ENCODE measurements around the gene EFHD1. TPM values are rescaled to one million over a fixed set of nuclear protein-coding genes. Genes with fewer than 3 reads are reported as not detected.

The EFHD1 gene
- 1 to 10 TPM in 1 of 2 donors, under 1 TPM in 1; 0.71 to 1.1 TPM for total RNA-seq

GRCh38 chr2:232633413-232634205 is at the start of gene EFHD1:
TSS of gene EFHD1 (plus strand) at chr2:232633604. CDS start at chr2:232633705, 101 bp downstream.
- ATAC-seq (replicated peaks), result peak; percentile 78
- H3K27me3 Mint-ChIP-seq, result peaks cover 29% of the 10 kb centered on the region
- no peak within 1 kb of the TSS for H3K27ac Mint-ChIP-seq
- H3K9me3 Mint-ChIP-seq, result no peaks in the 10 kb centered on the region
- peak within 1 kb of the TSS; percentile 43 for H3K4me3 Mint-ChIP-seq
- H3K4me1 Mint-ChIP-seq, result peaks cover 6% of the 10 kb centered on the region
- no peaks in the 10 kb centered on the region for H3K36me3 Mint-ChIP-seq (ENCODE audit: low read depth)

- Mint-ChIP-seq H3K9me3 (no peaks in the 10 kb centered on the region), H3K36me3 (ENCODE audit: low read depth) (peaks cover 44% of the 10 kb centered on the region), H3K27ac (no peak overlapping the region), H3K27me3 (no peaks in the 10 kb centered on the region), H3K4me3 (no peak overlapping the region), H3K4me1 (peaks cover 8% of the 10 kb centered on the region)
- no peak for ATAC-seq (replicated peaks)
Observed at GRCh38 chr2:232584238-232584637, 49.2 kb upstream of the EFHD1 start.

GRCh38 chr2:232586943-232587505 is 46.4 kb upstream of the EFHD1 start:
- Mint-ChIP-seq H3K27me3 (no peaks in the 10 kb centered on the region), H3K9me3 (no peaks in the 10 kb centered on the region), H3K4me3 (no peak overlapping the region), H3K36me3 (ENCODE audit: low read depth) (peaks cover 26% of the 10 kb centered on the region), H3K4me1 (peaks cover 3% of the 10 kb centered on the region), H3K27ac (no peak overlapping the region)
- no peak for ATAC-seq (replicated peaks)

- Mint-ChIP-seq H3K4me1 (peaks cover 3% of the 10 kb centered on the region), H3K27ac (no peak overlapping the region), H3K4me3 (no peak overlapping the region), H3K27me3 (no peaks in the 10 kb centered on the region), H3K9me3 (no peaks in the 10 kb centered on the region), H3K36me3 (ENCODE audit: low read depth) (peaks cover 21% of the 10 kb centered on the region)
- ATAC-seq (replicated peaks), result no peak
Observed at GRCh38 chr2:232587512-232587911, 45.9 kb upstream of the EFHD1 start.

- peaks cover 7% of the 10 kb centered on the region for H3K4me1 Mint-ChIP-seq
- H3K27ac Mint-ChIP-seq, result no peak overlapping the region
- H3K4me3 Mint-ChIP-seq, result no peak overlapping the region
- no peaks in the 10 kb centered on the region for H3K9me3 Mint-ChIP-seq
- no peak for ATAC-seq (replicated peaks)
- H3K27me3 Mint-ChIP-seq, result no peaks in the 10 kb centered on the region
- H3K36me3 Mint-ChIP-seq (ENCODE audit: low read depth), result peaks cover 16% of the 10 kb centered on the region
Observed at GRCh38 chr2:232588031-232588430, 45.4 kb upstream of the EFHD1 start.

GRCh38 chr2:232588680-232589585 is 44.5 kb upstream of the EFHD1 start:
- Mint-ChIP-seq H3K4me3 (no peak overlapping the region), H3K27me3 (no peaks in the 10 kb centered on the region), H3K36me3 (ENCODE audit: low read depth) (peaks cover 7% of the 10 kb centered on the region), H3K27ac (no peak overlapping the region), H3K9me3 (no peaks in the 10 kb centered on the region), H3K4me1 (peaks cover 11% of the 10 kb centered on the region)
- ATAC-seq (replicated peaks), result no peak

GRCh38 chr2:232592772-232593395 is 40.5 kb upstream of the EFHD1 start:
- H3K27me3 Mint-ChIP-seq, result no peaks in the 10 kb centered on the region
- H3K36me3 Mint-ChIP-seq (ENCODE audit: low read depth), result no peaks in the 10 kb centered on the region
- H3K9me3 Mint-ChIP-seq, result no peaks in the 10 kb centered on the region
- peaks cover 11% of the 10 kb centered on the region for H3K4me1 Mint-ChIP-seq
- peak overlapping the region; percentile 89 for H3K27ac Mint-ChIP-seq
- H3K4me3 Mint-ChIP-seq, result peak overlapping the region; percentile 23
- ATAC-seq (replicated peaks), result peak; percentile 93

GRCh38 chr2:232593982-232594381 is 39.4 kb upstream of the EFHD1 start:
- Mint-ChIP-seq H3K4me1 (peaks cover 8% of the 10 kb centered on the region), H3K4me3 (no peak overlapping the region), H3K27me3 (no peaks in the 10 kb centered on the region), H3K36me3 (ENCODE audit: low read depth) (no peaks in the 10 kb centered on the region), H3K27ac (no peak overlapping the region), H3K9me3 (no peaks in the 10 kb centered on the region)
- no peak for ATAC-seq (replicated peaks)

- Mint-ChIP-seq H3K27ac (no peak overlapping the region), H3K4me1 (peaks cover 8% of the 10 kb centered on the region), H3K27me3 (no peaks in the 10 kb centered on the region), H3K4me3 (no peak overlapping the region), H3K36me3 (ENCODE audit: low read depth) (no peaks in the 10 kb centered on the region), H3K9me3 (no peaks in the 10 kb centered on the region)
- ATAC-seq (replicated peaks), result no peak
Observed at GRCh38 chr2:232597362-232598079, 35.9 kb upstream of the EFHD1 start.

GRCh38 chr2:232598293-232598692 is 35.1 kb upstream of the EFHD1 start:
- Mint-ChIP-seq H3K27me3 (no peaks in the 10 kb centered on the region), H3K36me3 (ENCODE audit: low read depth) (no peaks in the 10 kb centered on the region), H3K4me1 (peaks cover 2% of the 10 kb centered on the region), H3K4me3 (no peak overlapping the region), H3K27ac (no peak overlapping the region), H3K9me3 (no peaks in the 10 kb centered on the region)
- ATAC-seq (replicated peaks), result no peak

- H3K4me3 Mint-ChIP-seq, result no peak overlapping the region
- no peaks in the 10 kb centered on the region for H3K27me3 Mint-ChIP-seq
- no peaks in the 10 kb centered on the region for H3K9me3 Mint-ChIP-seq
- H3K4me1 Mint-ChIP-seq, result no peaks in the 10 kb centered on the region
- H3K27ac Mint-ChIP-seq, result no peak overlapping the region
- ATAC-seq (replicated peaks), result no peak
- no peaks in the 10 kb centered on the region for H3K36me3 Mint-ChIP-seq (ENCODE audit: low read depth)
Observed at GRCh38 chr2:232600053-232600773, 33.2 kb upstream of the EFHD1 start.

GRCh38 chr2:232603283-232603682 is 30.1 kb upstream of the EFHD1 start:
- H3K9me3 Mint-ChIP-seq, result no peaks in the 10 kb centered on the region
- H3K4me1 Mint-ChIP-seq, result no peaks in the 10 kb centered on the region
- no peaks in the 10 kb centered on the region for H3K36me3 Mint-ChIP-seq (ENCODE audit: low read depth)
- no peak for ATAC-seq (replicated peaks)
- H3K4me3 Mint-ChIP-seq, result no peak overlapping the region
- no peaks in the 10 kb centered on the region for H3K27me3 Mint-ChIP-seq
- no peak overlapping the region for H3K27ac Mint-ChIP-seq

GRCh38 chr2:232604535-232604934 is 28.9 kb upstream of the EFHD1 start:
- no peaks in the 10 kb centered on the region for H3K4me1 Mint-ChIP-seq
- no peaks in the 10 kb centered on the region for H3K27me3 Mint-ChIP-seq
- no peaks in the 10 kb centered on the region for H3K36me3 Mint-ChIP-seq (ENCODE audit: low read depth)
- H3K9me3 Mint-ChIP-seq, result no peaks in the 10 kb centered on the region
- no peak for ATAC-seq (replicated peaks)
- no peak overlapping the region for H3K4me3 Mint-ChIP-seq
- no peak overlapping the region for H3K27ac Mint-ChIP-seq

Measured in activated T-helper 17 cell treated with anti-CD3 and anti-CD28 coated beads, Interleukin-2, amount 50 U/mL, for 72 hours (primary cell).